ENCODE results near the gene APPBP2.
A peak's percentile ranks its signal among the peaks of the same experiment; 100 is the strongest.
"Not testable (repeated sequence)": the region's sequence is repeated elsewhere in the genome, so short reads cannot be mapped to it uniquely, and the experiment has no call there.

Gene APPBP2

DNA sequence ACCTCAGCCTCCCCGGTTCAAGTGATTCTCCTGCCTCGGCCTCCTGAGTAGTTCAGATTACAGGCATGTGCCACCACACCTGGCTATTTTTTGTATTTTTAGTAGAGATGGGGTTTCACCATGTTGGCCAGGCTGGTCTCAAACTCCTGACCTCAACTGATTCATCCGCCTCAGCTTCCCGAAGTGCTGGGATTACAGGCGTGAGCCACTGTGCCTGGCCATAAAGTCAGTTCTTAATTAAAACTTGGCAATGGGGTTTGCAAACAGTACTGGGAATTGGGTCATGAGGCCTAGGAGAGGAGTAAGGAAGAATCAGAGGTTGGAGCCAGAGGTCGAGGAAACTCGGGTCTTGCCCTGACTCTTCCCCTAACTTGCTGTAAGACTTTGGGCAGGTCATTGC is 95.5 kb downstream of the APPBP2 start:
- not testable (repeated sequence) for DNase-seq

DNA sequence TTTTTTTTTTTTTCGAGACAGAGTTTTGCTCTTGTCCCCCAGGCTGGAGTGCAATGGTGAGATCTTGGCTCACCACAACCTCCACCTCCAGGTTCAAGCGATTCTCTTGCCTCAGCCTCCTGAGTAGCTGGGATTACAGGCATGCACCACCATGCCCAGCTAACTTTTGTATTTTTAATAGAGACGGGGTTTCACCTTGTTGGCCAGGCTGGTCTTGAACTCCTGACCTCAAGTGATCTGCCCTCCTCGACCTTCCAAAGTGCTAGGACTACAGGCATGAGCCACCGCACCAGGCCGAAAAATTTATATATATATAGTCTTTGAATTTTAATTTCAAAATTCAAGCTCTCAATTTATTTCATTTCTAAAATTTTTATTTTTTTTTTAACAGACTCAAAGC is 97.6 kb downstream of the APPBP2 start:
- DNase-seq: not testable (repeated sequence)

DNA sequence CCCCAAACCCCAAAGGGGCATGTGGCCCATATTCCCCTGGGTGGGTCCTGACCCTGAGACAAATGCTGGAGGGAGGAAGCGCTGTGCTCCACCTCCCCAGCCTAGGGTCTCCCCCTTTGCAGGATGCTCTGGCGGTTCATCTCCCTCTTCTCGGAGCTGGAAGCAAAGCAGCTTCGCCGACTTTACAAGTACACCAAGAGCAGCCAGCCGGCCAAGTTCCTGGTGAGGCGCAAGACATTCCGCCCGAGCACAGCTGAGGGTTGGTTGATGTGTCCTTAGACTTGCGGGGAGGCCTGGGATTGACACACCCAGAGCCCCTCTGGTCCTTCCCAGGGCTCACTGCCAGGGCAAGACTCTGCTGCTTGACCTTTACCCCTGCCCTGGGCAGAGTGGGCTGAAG is 99.4 kb downstream of the APPBP2 start:
- DNase-seq: no peak

DNA sequence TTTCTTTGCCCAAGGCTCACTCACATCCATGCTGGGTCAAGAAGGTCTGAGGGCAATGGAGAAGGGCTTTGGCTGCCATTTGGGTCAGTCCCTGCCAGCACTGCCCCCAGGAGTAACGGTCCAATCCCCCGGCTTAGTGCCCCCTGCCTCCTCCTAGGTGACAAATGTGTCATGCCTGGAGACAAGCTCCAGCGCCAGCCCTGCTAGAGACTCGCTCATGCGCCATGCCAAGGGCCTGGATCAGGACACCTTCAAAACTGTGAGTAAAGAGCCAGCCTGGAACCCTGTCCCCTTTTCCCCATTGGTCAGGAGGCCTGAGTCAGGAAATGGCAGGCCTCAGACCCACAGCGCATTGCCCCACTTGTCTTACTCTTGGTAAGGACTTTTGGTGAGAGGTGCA is 100.4 kb downstream of the APPBP2 start:
- DNase-seq: no peak

DNA sequence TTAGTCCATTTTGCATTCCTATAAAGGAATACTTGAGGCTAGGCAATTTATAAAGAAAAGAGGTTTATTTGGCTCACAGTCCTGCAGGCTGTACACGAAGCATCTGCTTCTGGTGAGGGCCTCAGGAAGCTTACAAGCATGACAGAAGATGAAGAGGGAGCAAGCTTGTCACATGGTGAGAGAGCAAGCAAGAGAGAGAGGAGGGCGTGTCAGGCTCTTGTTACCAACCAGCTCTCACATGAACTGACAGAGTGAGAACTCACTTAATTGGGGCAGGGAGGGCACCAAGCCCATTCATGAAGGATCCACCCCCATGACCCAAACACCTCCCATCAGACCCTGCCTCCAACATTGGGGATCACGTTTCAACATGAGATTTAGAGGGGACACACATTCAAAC is 102.2 kb downstream of the APPBP2 start:
- no peak for DNase-seq

DNA sequence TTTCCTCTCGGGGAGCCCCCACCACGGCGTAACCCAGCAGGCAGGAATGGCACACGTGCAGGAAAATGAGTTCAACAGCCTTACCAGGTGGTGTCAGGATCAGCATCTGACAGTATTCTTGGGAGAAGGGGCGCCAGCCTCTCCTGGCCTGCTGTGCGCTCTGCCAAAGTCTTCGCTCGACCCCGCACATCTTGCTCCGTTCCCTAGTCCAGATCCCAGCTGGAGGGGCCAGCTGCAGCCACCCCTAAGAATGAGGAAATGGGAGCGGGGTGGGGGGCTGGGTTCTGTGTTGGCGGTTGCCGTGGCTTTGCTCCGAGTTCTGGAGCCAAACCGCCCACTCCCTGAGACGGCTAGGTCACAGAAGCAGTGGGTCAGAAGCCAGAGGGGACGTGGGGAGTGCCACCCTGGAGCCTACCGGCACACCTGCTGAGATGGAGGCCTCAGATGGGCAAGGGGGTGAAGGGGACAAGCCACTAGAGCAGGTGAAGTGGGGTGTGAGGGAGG is 103.8 kb downstream of the APPBP2 start, which contains the start of gene CHCT1:
TSS of gene CHCT1 (plus strand) at position 328 of the 504 bp plus-strand sequence. CDS start at position 432, 104 bp downstream.
- no peak for DNase-seq

DNA sequence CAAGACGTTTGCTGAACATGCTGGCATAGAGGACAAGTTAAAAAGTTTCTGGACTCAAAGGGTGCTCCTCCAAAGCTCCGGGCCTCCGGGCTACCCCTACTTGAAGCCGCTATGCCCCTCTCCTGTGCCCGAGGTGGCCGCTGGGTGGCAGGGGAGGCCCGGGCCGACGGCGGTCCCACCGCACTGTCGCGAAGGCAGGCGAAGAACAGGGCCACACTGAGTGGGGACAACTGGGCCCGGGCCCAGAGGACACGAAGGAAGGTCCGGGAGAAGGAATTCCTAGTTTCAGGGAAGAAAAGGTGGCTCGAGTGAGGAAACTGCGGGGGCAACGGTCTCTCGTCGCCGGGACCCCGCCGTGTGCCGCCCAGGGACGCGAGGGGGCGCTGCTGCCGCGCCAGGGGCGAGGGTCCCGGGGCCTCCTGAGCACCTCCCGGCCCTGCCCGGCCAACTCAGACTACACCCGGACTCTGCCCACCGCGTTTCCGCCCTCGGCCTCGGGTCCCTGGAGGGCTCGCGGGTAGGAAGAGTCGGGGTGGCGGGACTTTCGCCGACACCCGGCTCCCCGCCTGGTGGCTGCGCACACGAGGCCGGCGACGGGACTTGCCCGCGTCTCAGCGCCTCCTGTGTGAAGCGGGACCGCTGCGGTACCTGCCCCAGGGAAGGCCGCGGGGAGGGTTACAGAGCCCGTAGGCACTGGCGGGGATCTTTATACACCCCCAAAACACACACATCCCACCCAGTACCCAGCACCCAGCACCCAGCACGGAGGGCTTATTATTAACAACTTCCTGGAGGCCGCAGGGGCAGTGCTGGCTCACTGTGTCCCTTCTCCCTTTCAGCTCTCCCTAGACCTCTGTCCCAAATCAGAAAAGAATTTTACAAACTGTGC is 104.5 kb downstream of the APPBP2 start:
- peak; percentile 92 for DNase-seq

DNA sequence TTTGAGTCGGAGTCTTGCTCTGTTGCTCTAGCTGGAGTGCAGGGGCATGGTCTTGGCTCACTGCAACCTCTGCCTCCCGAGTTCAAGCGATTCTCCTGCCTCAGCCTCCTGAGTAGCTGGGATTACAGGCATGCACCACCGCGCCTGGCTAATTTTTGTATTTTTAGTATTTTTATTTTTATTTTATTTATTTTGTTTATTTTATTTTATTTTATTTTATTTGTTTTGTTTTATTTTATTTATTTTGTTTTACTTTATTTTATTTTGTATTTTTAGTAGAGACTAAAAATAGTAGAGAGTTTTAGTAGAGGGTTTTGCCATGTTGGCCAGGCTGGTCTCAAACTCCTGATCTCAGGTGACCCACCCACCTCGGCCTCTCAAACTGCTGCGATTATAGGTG is 106.2 kb downstream of the APPBP2 start:
- not testable (repeated sequence) for DNase-seq

DNA sequence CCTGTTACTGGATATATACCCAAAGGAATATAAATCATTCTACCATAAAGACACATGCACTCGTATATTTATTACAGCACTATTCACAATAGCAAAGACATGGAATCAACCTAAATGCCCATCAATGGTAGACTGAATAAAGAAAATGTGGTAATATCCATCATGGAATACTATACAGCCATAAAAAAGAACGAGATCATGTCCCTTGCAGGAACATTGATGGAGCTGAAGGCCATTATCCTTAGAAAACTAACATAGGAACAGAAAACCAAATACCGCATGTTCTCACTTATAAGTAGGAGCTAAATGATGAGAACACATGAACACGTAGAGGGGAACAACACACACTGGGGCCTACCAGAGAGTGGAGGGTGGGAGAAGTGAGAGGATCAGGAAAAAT is 107.0 kb downstream of the APPBP2 start:
- not testable (repeated sequence) for DNase-seq

DNA sequence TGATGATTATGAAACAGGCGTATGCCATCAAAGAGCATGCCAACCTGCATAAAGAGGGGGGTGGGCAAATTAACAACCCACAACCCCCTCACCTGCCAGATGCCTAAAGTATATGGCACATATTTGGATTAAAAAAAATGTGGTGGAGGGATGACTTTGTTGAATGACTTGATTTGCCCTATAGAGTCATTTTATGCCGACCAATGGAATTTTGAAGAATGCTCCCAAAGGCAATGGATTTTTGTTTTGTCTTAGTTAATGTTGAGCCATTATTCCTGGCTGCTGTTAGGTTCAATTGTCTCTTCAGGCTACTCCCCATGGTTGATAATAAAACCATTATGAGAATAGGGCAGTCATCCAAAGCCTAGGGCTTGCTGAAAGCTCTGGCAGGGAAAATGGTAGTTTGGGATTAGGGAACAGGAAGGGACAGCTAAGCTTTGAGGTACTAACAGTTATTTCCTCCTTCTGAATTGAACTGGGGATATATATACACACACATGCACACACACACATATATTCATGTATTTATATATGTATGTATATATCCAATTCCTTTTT is 109.6 kb downstream of the APPBP2 start:
- DNase-seq: no peak

DNA sequence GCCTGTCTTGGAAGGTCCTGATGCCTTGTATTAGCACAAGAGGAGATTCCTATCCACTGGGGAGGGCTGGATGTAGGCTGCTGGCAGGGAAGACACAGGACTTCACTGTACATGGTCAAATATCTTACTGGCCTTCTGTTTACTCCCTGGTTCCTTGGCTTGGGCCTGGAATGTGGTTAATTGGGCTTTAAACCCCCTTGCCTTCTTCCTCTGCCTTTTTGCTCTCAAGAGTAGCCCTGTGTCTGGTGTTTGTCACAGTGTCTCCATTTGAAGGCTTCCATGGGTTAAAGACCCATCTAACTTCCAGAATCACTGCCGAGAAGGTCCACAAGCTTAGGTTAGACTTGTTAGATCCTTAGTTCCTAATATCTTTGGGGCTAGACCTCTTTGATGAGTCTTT is 110.9 kb downstream of the APPBP2 start:
- no peak for DNase-seq

DNA sequence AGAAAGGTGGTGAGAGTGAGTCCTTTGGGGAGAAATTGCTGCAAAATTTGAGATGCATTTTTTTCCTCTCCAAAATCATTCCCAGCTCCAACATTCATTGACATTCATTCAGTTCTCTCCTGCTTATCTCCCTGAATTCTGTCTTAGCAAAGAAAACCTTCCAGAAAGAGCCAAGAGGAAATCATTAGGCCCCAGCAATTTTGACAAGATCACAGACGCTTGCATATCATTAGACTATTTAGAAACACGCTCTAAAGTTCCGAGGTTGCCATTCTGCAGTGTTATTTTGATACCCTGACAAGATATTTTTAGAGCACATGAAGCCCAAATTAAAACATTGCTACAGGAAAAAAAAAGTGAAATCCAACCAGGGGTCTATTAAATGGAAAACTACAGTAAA is 113.3 kb downstream of the APPBP2 start:
- DNase-seq: no peak

DNA sequence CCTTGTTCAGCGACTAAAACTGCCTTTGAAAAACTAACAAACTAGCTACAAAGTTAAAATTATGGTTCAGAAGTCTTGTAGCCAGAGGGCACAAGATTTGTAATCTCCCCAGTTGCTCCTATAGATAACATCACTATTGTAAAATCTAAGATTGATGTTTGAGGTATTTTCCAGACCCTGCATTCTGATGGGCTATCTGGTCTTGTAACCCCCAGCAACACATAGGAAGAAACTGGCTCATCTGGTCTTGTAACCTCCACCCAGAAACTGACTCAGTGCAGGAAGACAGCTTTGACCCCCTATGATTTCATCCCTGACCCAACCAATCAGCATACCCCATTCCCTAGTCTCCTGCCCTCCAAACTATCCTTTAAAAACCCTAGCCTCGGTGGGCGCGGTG is 116.0 kb downstream of the APPBP2 start:
- DNase-seq: no peak

DNA sequence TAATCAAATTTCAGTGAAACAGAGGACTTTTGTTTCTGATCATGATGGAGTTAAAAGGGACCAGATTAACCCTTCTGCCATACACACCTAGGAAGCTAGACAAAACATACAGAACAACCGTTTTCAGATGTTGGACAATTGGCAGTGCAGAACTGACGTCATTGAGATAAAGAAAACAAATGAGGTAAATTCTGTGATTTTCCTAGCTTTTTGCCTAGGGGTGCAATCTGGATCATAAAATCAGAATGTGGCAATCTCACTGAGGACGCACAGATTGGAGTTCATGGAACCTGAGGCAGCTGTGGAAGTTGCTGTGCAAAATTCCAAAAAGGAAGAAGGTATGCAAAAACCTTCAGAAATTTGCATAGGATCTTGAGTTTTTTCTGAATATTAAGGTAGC is 119.2 kb downstream of the APPBP2 start:
- no peak for DNase-seq

DNA sequence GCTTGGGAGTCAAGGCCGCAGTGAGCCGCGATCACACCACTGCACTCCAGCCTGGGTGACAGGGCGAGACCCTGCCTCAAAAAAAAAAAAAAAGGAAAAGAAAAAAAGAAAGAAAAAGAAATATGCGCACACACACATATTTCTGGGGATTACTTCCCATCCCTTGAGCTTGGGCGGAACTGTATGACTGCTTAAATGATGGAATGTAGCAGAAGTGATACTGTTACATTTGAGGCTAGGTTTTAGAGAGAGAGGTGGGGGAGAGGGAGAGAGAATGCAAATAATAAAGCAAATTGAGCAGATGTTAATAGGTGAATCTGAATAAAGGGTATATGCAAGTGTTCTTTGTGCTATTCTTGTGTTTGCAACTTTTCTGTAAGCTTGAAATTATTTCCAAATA is 122.1 kb downstream of the APPBP2 start:
- DNase-seq: no peak

DNA sequence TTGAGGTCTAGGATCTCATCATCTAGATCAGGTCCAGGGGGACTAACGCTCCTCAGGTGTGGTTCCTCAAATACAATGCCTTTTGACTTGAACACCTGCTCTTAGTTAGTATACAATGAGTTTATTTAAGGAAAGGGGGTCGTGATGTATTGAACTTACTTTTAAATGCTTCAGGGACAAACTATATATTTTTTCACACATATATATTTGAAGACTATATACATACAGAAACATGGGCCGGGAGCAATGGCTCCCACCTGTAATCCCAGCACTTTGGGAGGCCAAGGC is 122.6 kb downstream of the APPBP2 start:
- no peak for DNase-seq

DNA sequence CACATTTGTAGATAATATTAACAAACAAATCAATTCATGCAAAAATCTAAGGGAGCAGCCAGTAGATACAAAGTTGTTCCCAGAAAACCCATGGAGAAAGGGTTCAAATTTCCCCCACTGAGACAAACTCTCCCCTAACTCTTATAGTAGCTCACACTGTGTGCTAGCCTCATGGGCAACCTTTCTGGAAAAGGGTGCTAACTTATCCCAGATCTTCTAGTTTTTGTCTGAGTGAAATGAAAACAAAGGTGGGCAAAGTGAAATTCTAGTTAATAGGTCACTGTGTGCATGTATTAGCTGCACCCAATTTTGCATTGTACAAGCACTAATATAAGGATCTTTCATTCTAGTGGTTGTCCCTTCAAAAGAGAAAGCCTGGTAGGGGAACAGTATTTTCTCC is 124.2 kb downstream of the APPBP2 start:
- DNase-seq: no peak

DNA sequence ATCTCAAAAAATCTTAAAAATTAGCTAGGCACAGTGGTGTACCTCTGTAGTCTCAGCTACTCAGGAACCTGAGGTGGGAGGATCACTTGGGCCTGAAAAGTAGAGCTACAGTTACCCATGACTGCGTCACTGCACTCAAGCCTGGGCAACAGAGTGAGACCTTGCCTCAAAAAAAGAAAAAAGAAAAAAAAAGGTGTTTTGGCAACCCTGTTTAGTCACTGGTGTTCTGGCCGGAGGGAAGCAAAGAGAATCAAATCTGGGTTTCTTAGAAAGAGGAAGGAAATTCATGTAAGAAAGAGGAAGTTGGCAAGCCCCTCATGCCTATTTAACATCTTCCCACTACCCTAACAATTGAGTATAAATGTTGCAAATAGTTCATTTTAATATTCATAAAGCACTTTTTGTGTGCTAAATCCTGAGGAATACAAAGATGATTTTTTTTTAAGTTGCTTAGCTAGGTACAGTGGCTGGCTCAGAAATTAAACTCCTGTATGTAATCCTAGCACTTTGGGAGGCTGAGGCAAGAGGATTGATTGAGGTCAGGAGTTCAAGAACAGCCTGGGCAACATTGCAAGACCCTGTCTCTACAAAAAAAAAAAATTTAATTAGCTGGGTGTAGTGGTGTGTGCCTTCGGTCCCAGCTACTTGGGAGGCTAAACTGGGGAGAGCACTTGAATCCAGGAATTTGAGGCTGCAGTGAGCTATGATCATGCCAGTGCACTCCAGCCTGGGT is 127.6 kb downstream of the APPBP2 start:
- DNase-seq: peak; percentile 93

DNA sequence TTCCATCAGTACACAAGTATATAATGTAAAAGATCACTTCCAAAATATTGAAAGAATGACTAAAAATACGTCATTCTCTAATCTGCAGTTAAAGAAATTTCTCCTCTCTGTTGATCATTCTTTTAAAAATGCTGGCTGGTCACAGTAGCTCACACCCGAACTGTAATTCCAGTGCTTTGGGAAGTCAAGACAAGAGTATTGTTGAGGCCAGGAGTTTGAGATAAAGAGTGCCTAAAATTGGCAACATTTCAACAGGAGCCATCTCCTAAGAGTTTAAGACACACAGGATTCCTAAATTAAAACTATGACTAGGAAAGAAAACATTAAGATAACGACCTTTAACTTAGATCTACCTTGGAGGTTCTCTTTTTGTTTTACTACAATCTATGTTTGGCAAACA is 129.6 kb downstream of the APPBP2 start:
- DNase-seq: no peak

DNA sequence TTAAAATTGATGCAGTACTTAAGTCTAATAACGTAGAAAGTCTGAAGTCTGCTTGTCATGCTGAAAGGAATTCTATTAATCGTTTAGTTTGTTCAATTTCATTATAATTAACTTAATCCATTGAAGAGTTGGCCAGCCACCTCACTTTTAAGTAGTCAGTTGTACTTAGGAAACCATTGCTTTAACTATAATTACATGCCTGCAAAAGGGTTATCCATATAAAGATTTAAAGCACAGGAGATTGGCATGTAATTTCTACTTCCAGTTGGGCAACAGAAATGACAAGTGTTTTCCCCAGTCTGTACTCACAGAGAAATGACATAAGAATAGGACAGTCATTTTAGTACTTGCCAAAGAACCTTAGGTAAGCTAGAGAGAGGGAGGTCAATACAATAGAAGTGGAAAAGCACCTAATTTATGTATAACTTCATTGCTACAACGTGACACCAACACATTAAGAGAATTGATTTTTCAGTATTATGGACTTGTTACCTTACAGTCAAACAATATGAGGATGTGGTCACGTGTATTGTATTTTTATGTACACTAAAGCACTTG is 130.5 kb downstream of the APPBP2 start:
- peak; percentile 22 for DNase-seq

DNA sequence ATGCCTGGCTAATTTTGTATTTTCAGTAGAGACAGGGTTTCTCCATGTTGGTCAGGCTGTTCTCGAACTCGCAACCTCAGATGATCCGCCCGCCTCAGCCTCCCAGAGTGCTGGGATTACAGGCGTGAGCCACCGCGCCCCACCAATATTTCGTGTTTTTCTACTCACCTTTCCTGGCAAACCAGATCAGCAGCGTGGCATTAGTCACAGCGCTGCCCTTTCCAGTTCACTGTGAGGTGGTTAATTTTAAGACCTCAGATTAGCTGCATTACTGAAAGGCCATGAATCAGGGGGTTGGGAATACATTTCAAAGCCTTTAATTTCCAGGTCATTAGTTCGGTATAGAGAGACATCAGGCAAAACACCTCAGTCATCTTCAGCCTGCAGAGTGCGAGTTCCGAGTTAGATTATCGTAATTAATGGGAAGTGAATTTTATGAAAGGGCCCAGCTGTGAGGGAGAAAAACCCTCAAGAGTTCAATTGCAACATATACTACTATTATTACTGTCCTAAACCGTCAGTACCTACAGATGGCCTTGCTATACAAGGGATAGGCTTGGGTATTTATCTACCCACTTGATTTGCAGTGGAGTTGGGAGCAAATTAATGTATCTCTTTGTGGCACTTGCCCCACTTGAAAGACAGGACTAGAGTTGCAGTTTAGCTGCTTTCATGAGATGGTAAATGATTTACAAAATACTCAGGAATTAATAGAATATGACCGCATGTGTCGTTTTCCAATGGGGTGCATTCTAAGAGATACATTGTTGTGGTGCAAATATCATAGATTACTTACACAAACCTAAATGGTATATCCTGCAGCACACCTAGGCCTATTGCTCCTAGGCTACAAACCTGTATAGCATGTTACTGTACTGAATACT is 132.0 kb downstream of the APPBP2 start:
- DNase-seq: peak; percentile 63

All from hematopoietic multipotent progenitor cell treated with erythropoietin and hydrocortisone succinate and interleukin-3 and kit ligand, for 4 days (in vitro differentiated cells).